GM23248 (cell line): Measurements from ENCODE around the gene FBXO46.

Experiments used
- EZH2 ChIP-seq: fragments of 200-600 bp; sonication (generic); IDR thresholded peaks from 2 replicates; pipeline ENCODE4 v1.6.1; 2018; ENCODE audit warnings: antibody characterized with exemption, mild to moderate bottlenecking; ENCODE audit not compliant: insufficient read depth, poor library complexity, severe bottlenecking
- EZH2phosphoT487 ChIP-seq: fragments of 200-600 bp; sonication (generic); IDR thresholded peaks from 2 replicates; pipeline ENCODE4 v1.6.1; 2018; ENCODE audit warnings: antibody characterized with exemption, moderate library complexity, mild to moderate bottlenecking, low read depth; ENCODE audit not compliant: insufficient read depth

- TF ChIP-seq EZH2 (no peak), EZH2phosphoT487 (no peak)
These were observed 13.3 kb downstream of the FBXO46 start for GRCh38 chr19:45717131-45717982.
